ENCODE results near the gene CD68.
A peak's percentile ranks its signal among the peaks of the same experiment; 100 is the strongest.

The CD68 gene

GRCh38 chr17:7583253-7584109, 4.0 kb downstream of the CD68 start, which contains the start of gene MPDU1:
MPDU1 (plus strand) TSS chr17:7583852; CDS start chr17:7583863, 11 bp downstream.
- Histone ChIP-seq H3K36me3 (ENCODE audit: control insufficient read depth, insufficient read depth, low read length) (peaks cover 26% of the 10 kb centered on the region), H3K27ac (ENCODE audit: low read depth, low read length) (peak within 1 kb of the TSS; percentile 100), H3K4me3 (ENCODE audit: low read depth, low read length) (peak within 1 kb of the TSS; percentile 81), H3K9ac (ENCODE audit: low read depth, low read length) (peak within 1 kb of the TSS; percentile 98), H3K9me3 (ENCODE audit: control insufficient read depth, insufficient read depth, low read length) (no peaks in the 10 kb centered on the region), H3K27me3 (ENCODE audit: control insufficient read depth, insufficient read depth, low read length) (no peaks in the 10 kb centered on the region), H3K4me1 (ENCODE audit: control insufficient read depth, insufficient read depth, low read length) (peaks cover 15% of the 10 kb centered on the region; the same call in 1 of the 2 replicates)

GRCh38 chr17:7586673-7587419, 7.4 kb downstream of the CD68 start:
- no peaks in the 10 kb centered on the region for H3K27me3 ChIP-seq (ENCODE audit: control insufficient read depth, insufficient read depth, low read length)
- no peaks in the 10 kb centered on the region for H3K9me3 ChIP-seq (ENCODE audit: control insufficient read depth, insufficient read depth, low read length)
- peaks cover 28% of the 10 kb centered on the region for H3K36me3 ChIP-seq (ENCODE audit: control insufficient read depth, insufficient read depth, low read length)
- H3K4me3 ChIP-seq (ENCODE audit: low read depth, low read length): no peak overlapping the region
- H3K27ac ChIP-seq (ENCODE audit: low read depth, low read length): no peak overlapping the region
- peaks cover 29% of the 10 kb centered on the region for H3K4me1 ChIP-seq (ENCODE audit: control insufficient read depth, insufficient read depth, low read length)
- H3K9ac ChIP-seq (ENCODE audit: low read depth, low read length): no peak overlapping the region

GRCh38 chr17:7587420-7588151, 8.1 kb downstream of the CD68 start:
- Histone ChIP-seq H3K9ac (ENCODE audit: low read depth, low read length) (no peak overlapping the region), H3K27ac (ENCODE audit: low read depth, low read length) (no peak overlapping the region), H3K36me3 (ENCODE audit: control insufficient read depth, insufficient read depth, low read length) (peaks cover 36% of the 10 kb centered on the region), H3K27me3 (ENCODE audit: control insufficient read depth, insufficient read depth, low read length) (no peaks in the 10 kb centered on the region), H3K4me3 (ENCODE audit: low read depth, low read length) (no peak overlapping the region; the same call in 1 of the 2 replicates), H3K4me1 (ENCODE audit: control insufficient read depth, insufficient read depth, low read length) (peaks cover 26% of the 10 kb centered on the region), H3K9me3 (ENCODE audit: control insufficient read depth, insufficient read depth, low read length) (no peaks in the 10 kb centered on the region)

- no peaks in the 10 kb centered on the region for H3K9me3 ChIP-seq (ENCODE audit: control insufficient read depth, insufficient read depth, low read length)
- H3K9ac ChIP-seq (ENCODE audit: low read depth, low read length): peak overlapping the region; percentile 61
- peak overlapping the region; percentile 96 for H3K27ac ChIP-seq (ENCODE audit: low read depth, low read length)
Observed at GRCh38 chr17:7588553-7589203, 9.2 kb downstream of the CD68 start.

GRCh38 chr17:7589204-7589868, 9.9 kb downstream of the CD68 start:
- Histone ChIP-seq H3K9ac (ENCODE audit: low read depth, low read length) (peak overlapping the region; percentile 61), H3K27me3 (ENCODE audit: control insufficient read depth, insufficient read depth, low read length) (no peaks in the 10 kb centered on the region), H3K27ac (ENCODE audit: low read depth, low read length) (peak overlapping the region; percentile 96), H3K9me3 (ENCODE audit: control insufficient read depth, insufficient read depth, low read length) (no peaks in the 10 kb centered on the region), H3K4me3 (ENCODE audit: low read depth, low read length) (peak overlapping the region; percentile 76), H3K36me3 (ENCODE audit: control insufficient read depth, insufficient read depth, low read length) (peaks cover 53% of the 10 kb centered on the region), H3K4me1 (ENCODE audit: control insufficient read depth, insufficient read depth, low read length) (peaks cover 16% of the 10 kb centered on the region)

More at GRCh38 chr17:7588553-7589203, 9.2 kb downstream of the CD68 start:
- Histone ChIP-seq H3K27me3 (ENCODE audit: control insufficient read depth, insufficient read depth, low read length) (no peaks in the 10 kb centered on the region), H3K4me1 (ENCODE audit: control insufficient read depth, insufficient read depth, low read length) (peaks cover 17% of the 10 kb centered on the region), H3K36me3 (ENCODE audit: control insufficient read depth, insufficient read depth, low read length) (peaks cover 47% of the 10 kb centered on the region), H3K4me3 (ENCODE audit: low read depth, low read length) (peak overlapping the region; percentile 76)

GRCh38 chr17:7589891-7590691, 10.7 kb downstream of the CD68 start, which contains the start of gene SOX15:
SOX15 (minus strand) TSS chr17:7590094; CDS start chr17:7589676, 418 bp downstream.
- peak within 1 kb of the TSS; percentile 96 for H3K27ac ChIP-seq (ENCODE audit: low read depth, low read length)
- H3K27me3 ChIP-seq (ENCODE audit: control insufficient read depth, insufficient read depth, low read length): no peaks in the 10 kb centered on the region
- H3K36me3 ChIP-seq (ENCODE audit: control insufficient read depth, insufficient read depth, low read length): peaks cover 61% of the 10 kb centered on the region
- H3K4me1 ChIP-seq (ENCODE audit: control insufficient read depth, insufficient read depth, low read length): peaks cover 14% of the 10 kb centered on the region
- H3K9me3 ChIP-seq (ENCODE audit: control insufficient read depth, insufficient read depth, low read length): no peaks in the 10 kb centered on the region
- peak within 1 kb of the TSS; percentile 72 for H3K9ac ChIP-seq (ENCODE audit: low read depth, low read length)
- H3K4me3 ChIP-seq (ENCODE audit: low read depth, low read length): peak within 1 kb of the TSS; percentile 76

GRCh38 chr17:7590743-7591142, 11.3 kb downstream of the CD68 start:
- H3K27me3 ChIP-seq (ENCODE audit: control insufficient read depth, insufficient read depth, low read length): no peaks in the 10 kb centered on the region
- H3K36me3 ChIP-seq (ENCODE audit: control insufficient read depth, insufficient read depth, low read length): peaks cover 63% of the 10 kb centered on the region
- H3K27ac ChIP-seq (ENCODE audit: low read depth, low read length): peak overlapping the region; percentile 96
- peak overlapping the region; percentile 72 for H3K9ac ChIP-seq (ENCODE audit: low read depth, low read length)
- H3K4me3 ChIP-seq (ENCODE audit: low read depth, low read length): 0 out of 2 replicates have a peak overlapping the region, but pooled peaks have one; percentile 28
- no peaks in the 10 kb centered on the region for H3K9me3 ChIP-seq (ENCODE audit: control insufficient read depth, insufficient read depth, low read length)
- H3K4me1 ChIP-seq (ENCODE audit: control insufficient read depth, insufficient read depth, low read length): peaks cover 14% of the 10 kb centered on the region

- peak overlapping the region; percentile 96 for H3K27ac ChIP-seq (ENCODE audit: low read depth, low read length)
- H3K9ac ChIP-seq (ENCODE audit: low read depth, low read length): no peak overlapping the region
- H3K27me3 ChIP-seq (ENCODE audit: control insufficient read depth, insufficient read depth, low read length): no peaks in the 10 kb centered on the region
- H3K4me1 ChIP-seq (ENCODE audit: control insufficient read depth, insufficient read depth, low read length): peaks cover 14% of the 10 kb centered on the region
- H3K9me3 ChIP-seq (ENCODE audit: control insufficient read depth, insufficient read depth, low read length): no peaks in the 10 kb centered on the region
- H3K36me3 ChIP-seq (ENCODE audit: control insufficient read depth, insufficient read depth, low read length): peaks cover 68% of the 10 kb centered on the region
- no peak overlapping the region for H3K4me3 ChIP-seq (ENCODE audit: low read depth, low read length)
Observed at GRCh38 chr17:7591596-7591995, 12.2 kb downstream of the CD68 start.

- no peak overlapping the region for H3K4me3 ChIP-seq (ENCODE audit: low read depth, low read length)
- H3K27ac ChIP-seq (ENCODE audit: low read depth, low read length): no peak overlapping the region
- H3K9ac ChIP-seq (ENCODE audit: low read depth, low read length): no peak overlapping the region
- H3K4me1 ChIP-seq (ENCODE audit: control insufficient read depth, insufficient read depth, low read length): peaks cover 14% of the 10 kb centered on the region
- H3K9me3 ChIP-seq (ENCODE audit: control insufficient read depth, insufficient read depth, low read length): no peaks in the 10 kb centered on the region
- peaks cover 69% of the 10 kb centered on the region for H3K36me3 ChIP-seq (ENCODE audit: control insufficient read depth, insufficient read depth, low read length)
- H3K27me3 ChIP-seq (ENCODE audit: control insufficient read depth, insufficient read depth, low read length): no peaks in the 10 kb centered on the region
Observed at GRCh38 chr17:7592422-7593021, 13.1 kb downstream of the CD68 start.

All from HUES48 (cell line).